WTC11 (cell line): ENCODE measurements around the gene SLC23A2. TPM values are rescaled to one million over a fixed set of nuclear protein-coding genes. Genes with fewer than 3 reads are reported as not detected.

Experiments
- ATAC-seq: fragments of 200-7000 bp; cut with Tn5 transposase; 2 replicates; pipeline ENCODE4 v1.10.0; 2021; ENCODE audit warnings: mild to moderate bottlenecking, moderate library complexity
- CTCF ChIA-PET: fragments of 300-600 bp; sonication (Branson Sonifier 250); formaldehyde crosslinking; loops from one replicate; lab custom pipeline; 2021; ENCODE audit warnings: antibody characterized with exemption; lab: Charles Lee
- POLR2A ChIA-PET: fragments of 350-600 bp; sonication (Branson Sonifier 250); formaldehyde crosslinking; loops from one replicate; lab custom pipeline; 2021; ENCODE audit warnings: antibody characterized with exemption; lab: Charles Lee
- DNase-seq: peaks from one replicate; pipeline ENCODE4 v3.0.0; 2021; ENCODE audit warnings: low spot score
- H3K27ac Mint-ChIP-seq: 2 replicates; pipeline ENCODE4 v1.8.0; 2021; ENCODE audit warnings: mixed read lengths
- H3K27me3 Mint-ChIP-seq: 2 replicates; pipeline ENCODE4 v1.8.0; 2021; ENCODE audit warnings: low read depth, mild to moderate bottlenecking, moderate library complexity, mixed read lengths
- H3K36me3 Mint-ChIP-seq: 2 replicates; pipeline ENCODE4 v1.8.0; 2021; ENCODE audit warnings: mixed read lengths
- H3K4me1 Mint-ChIP-seq: 2 replicates; pipeline ENCODE4 v1.8.0; 2022; ENCODE audit warnings: mixed read lengths
- H3K4me3 Mint-ChIP-seq: 2 replicates; pipeline ENCODE4 v1.8.0; 2021; ENCODE audit warnings: mild to moderate bottlenecking, moderate library complexity, mixed read lengths
- H3K9me3 Mint-ChIP-seq: 2 replicates; pipeline ENCODE4 v1.8.0; 2021; ENCODE audit warnings: mixed read lengths
- CREB1 ChIP-seq: sonication (generic); formaldehyde crosslinking; IDR thresholded peaks from 2 replicates; pipeline ENCODE4 v1.8.0; 2023; ENCODE audit warnings: mild to moderate bottlenecking, missing genetic modification reagents
- ELF4 ChIP-seq: sonication (generic); formaldehyde crosslinking; IDR thresholded peaks from 2 replicates; pipeline ENCODE4 v1.8.1; 2022; ENCODE audit warnings: low read depth, mild to moderate bottlenecking, moderate library complexity, missing genetic modification reagents
- ETV6 ChIP-seq: sonication (generic); formaldehyde crosslinking; IDR thresholded peaks from 2 replicates; pipeline ENCODE4 v1.8.1; 2022; ENCODE audit warnings: mild to moderate bottlenecking, missing genetic modification reagents
- FOXK1 ChIP-seq: sonication (generic); formaldehyde crosslinking; IDR thresholded peaks from 2 replicates; pipeline ENCODE4 v1.8.0; 2022; ENCODE audit warnings: mild to moderate bottlenecking, moderate library complexity, missing genetic modification reagents
- MYBL2 ChIP-seq: sonication (generic); formaldehyde crosslinking; IDR thresholded peaks from 2 replicates; pipeline ENCODE4 v1.8.1; 2023; ENCODE audit warnings: mild to moderate bottlenecking, moderate library complexity, missing genetic modification reagents
- NR3C1 ChIP-seq: sonication (generic); formaldehyde crosslinking; conservative IDR thresholded peaks from 2 replicates; pipeline ENCODE4 v1.8.1; 2023; ENCODE audit warnings: low read depth, mild to moderate bottlenecking, missing genetic modification reagents
- OVOL2 ChIP-seq: fragments of 250-450 bp; sonication (Bioruptor Pico); IDR thresholded peaks from 2 replicates; pipeline ENCODE4 v1.9.0; 2021; ENCODE audit warnings: mild to moderate bottlenecking, borderline replicate concordance
- RELA ChIP-seq: sonication (generic); formaldehyde crosslinking; IDR thresholded peaks from 2 replicates; pipeline ENCODE4 v1.8.1; 2022; ENCODE audit warnings: missing genetic modification reagents, mild to moderate bottlenecking, borderline replicate concordance
- SMAD4 ChIP-seq: sonication (generic); formaldehyde crosslinking; IDR thresholded peaks from 2 replicates; pipeline ENCODE4 v1.8.0; 2022; ENCODE audit warnings: mild to moderate bottlenecking, missing genetic modification reagents
- TEAD4 ChIP-seq: sonication (generic); formaldehyde crosslinking; IDR thresholded peaks from 2 replicates; pipeline ENCODE4 v1.8.0; 2022; ENCODE audit warnings: mild to moderate bottlenecking, missing genetic modification reagents
- TP53 ChIP-seq: sonication (generic); formaldehyde crosslinking; IDR thresholded peaks from 2 replicates; pipeline ENCODE4 v1.8.1; 2023; ENCODE audit warnings: mild to moderate bottlenecking, missing genetic modification reagents
- ZBTB21 ChIP-seq: sonication (generic); formaldehyde crosslinking; IDR thresholded peaks from 2 replicates; pipeline ENCODE4 v1.8.1; 2023; ENCODE audit warnings: mild to moderate bottlenecking, missing genetic modification reagents, borderline replicate concordance
- ZNF219 ChIP-seq: sonication (generic); formaldehyde crosslinking; IDR thresholded peaks from 2 replicates; pipeline ENCODE4 v1.8.0; 2023; ENCODE audit warnings: missing genetic modification reagents, mild to moderate bottlenecking, borderline replicate concordance
- ZNF423 ChIP-seq: fragments of 250-450 bp; sonication (Bioruptor Pico); IDR thresholded peaks from 2 replicates; pipeline ENCODE4 v2.1.2; 2022; ENCODE audit warnings: mild to moderate bottlenecking, moderate library complexity
- ZNF671 ChIP-seq: fragments of 250-450 bp; sonication (Bioruptor Pico); IDR thresholded peaks from 2 replicates; pipeline ENCODE4 v1.8.0; 2021; ENCODE audit warnings: mild to moderate bottlenecking
- total RNA-seq: library from RNA; stranded (reverse); gene quantifications from 3 replicates; pipeline ENCODE4 v1.2.3, GENCODE V29; 2021
- TF ChIP-seq, protein P1 (sequence below): sonication (generic); formaldehyde crosslinking; IDR thresholded peaks from 2 replicates; pipeline ENCODE4 v1.8.0; 2022; ENCODE audit warnings: mild to moderate bottlenecking, missing genetic modification reagents
- TF ChIP-seq, protein P2 (sequence below): sonication (generic); formaldehyde crosslinking; IDR thresholded peaks from 2 replicates; pipeline ENCODE4 v1.8.0; 2023; ENCODE audit warnings: missing genetic modification reagents, mild to moderate bottlenecking, borderline replicate concordance
- TF ChIP-seq, protein P3 (sequence below): sonication (generic); formaldehyde crosslinking; IDR thresholded peaks from 2 replicates; pipeline ENCODE4 v1.8.0; 2023; ENCODE audit warnings: missing genetic modification reagents
- TF ChIP-seq, protein P4 (sequence below): fragments of 250-450 bp; sonication (Bioruptor Pico); conservative IDR thresholded peaks from 2 replicates; pipeline ENCODE4 v1.9.0; 2021; ENCODE audit warnings: mild to moderate bottlenecking
- TF ChIP-seq, protein P5 (sequence below): sonication (generic); formaldehyde crosslinking; IDR thresholded peaks from 2 replicates; pipeline ENCODE4 v1.8.0; 2022; ENCODE audit warnings: mild to moderate bottlenecking, missing genetic modification reagents
- TF ChIP-seq, protein P6 (sequence below): sonication (generic); formaldehyde crosslinking; IDR thresholded peaks from 2 replicates; pipeline ENCODE4 v1.8.1; 2022; ENCODE audit warnings: mild to moderate bottlenecking, missing genetic modification reagents, moderate library complexity, borderline replicate concordance
- TF ChIP-seq, protein P7 (sequence below): sonication (generic); formaldehyde crosslinking; IDR thresholded peaks from 2 replicates; pipeline ENCODE4 v1.8.1; 2023; ENCODE audit warnings: mild to moderate bottlenecking, missing genetic modification reagents
- TF ChIP-seq, protein P8 (sequence below): sonication (generic); formaldehyde crosslinking; IDR thresholded peaks from 2 replicates; pipeline ENCODE4 v1.8.1; 2023; ENCODE audit warnings: mild to moderate bottlenecking, missing genetic modification reagents

Gene SLC23A2
- total RNA-seq, 1 experiment from 2014 or later, result 14.5 TPM

DNA sequence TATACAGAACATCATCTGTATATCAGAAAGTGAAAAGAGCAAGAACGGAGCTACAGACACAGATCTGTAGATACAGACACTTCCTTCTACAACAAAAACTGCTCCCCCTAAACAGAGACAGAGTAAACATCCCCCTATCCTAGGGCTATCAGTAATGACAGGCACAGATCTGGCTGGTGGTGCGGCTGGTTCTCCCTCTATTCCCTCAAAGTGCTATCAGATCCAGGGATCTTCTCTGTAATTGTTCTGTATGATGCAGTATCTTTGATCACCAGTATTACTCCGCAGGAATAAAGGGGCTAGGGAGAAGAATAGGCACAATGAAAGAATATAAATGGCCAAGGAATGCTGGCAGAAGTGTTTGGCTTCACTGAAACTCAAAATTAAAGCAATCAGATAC, 80.7 kb downstream of the SLC23A2 start:
- Mint-ChIP-seq H3K4me1 (peaks cover 38% of the 10 kb centered on the region), H3K4me3 (no peak overlapping the region), H3K9me3 (no peaks in the 10 kb centered on the region)
- ATAC-seq, result no peak
- POLR2A ChIA-PET, result interaction anchor here (0.7 to 1.1 kb wide), 2 partner anchors 9 to 35 kb away, joined by 3 to 4 read pairs; no protein-coding TSS in a partner anchor
- no peak for DNase-seq
- no peak for TF ChIP-seq NR3C1 (CRISPR knock-in tag)
- no peak for TF ChIP-seq ZNF671 (CRISPR knock-in tag)
- TF ChIP-seq, protein P1, sequence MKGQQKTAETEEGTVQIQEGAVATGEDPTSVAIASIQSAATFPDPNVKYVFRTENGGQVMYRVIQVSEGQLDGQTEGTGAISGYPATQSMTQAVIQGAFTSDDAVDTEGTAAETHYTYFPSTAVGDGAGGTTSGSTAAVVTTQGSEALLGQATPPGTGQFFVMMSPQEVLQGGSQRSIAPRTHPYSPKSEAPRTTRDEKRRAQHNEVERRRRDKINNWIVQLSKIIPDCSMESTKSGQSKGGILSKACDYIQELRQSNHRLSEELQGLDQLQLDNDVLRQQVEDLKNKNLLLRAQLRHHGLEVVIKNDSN, result no peak
- TF ChIP-seq, protein P2, sequence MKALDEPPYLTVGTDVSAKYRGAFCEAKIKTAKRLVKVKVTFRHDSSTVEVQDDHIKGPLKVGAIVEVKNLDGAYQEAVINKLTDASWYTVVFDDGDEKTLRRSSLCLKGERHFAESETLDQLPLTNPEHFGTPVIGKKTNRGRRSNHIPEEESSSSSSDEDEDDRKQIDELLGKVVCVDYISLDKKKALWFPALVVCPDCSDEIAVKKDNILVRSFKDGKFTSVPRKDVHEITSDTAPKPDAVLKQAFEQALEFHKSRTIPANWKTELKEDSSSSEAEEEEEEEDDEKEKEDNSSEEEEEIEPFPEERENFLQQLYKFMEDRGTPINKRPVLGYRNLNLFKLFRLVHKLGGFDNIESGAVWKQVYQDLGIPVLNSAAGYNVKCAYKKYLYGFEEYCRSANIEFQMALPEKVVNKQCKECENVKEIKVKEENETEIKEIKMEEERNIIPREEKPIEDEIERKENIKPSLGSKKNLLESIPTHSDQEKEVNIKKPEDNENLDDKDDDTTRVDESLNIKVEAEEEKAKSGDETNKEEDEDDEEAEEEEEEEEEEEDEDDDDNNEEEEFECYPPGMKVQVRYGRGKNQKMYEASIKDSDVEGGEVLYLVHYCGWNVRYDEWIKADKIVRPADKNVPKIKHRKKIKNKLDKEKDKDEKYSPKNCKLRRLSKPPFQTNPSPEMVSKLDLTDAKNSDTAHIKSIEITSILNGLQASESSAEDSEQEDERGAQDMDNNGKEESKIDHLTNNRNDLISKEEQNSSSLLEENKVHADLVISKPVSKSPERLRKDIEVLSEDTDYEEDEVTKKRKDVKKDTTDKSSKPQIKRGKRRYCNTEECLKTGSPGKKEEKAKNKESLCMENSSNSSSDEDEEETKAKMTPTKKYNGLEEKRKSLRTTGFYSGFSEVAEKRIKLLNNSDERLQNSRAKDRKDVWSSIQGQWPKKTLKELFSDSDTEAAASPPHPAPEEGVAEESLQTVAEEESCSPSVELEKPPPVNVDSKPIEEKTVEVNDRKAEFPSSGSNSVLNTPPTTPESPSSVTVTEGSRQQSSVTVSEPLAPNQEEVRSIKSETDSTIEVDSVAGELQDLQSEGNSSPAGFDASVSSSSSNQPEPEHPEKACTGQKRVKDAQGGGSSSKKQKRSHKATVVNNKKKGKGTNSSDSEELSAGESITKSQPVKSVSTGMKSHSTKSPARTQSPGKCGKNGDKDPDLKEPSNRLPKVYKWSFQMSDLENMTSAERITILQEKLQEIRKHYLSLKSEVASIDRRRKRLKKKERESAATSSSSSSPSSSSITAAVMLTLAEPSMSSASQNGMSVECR (CRISPR knock-in tag), result no peak
- TF ChIP-seq, protein P3, sequence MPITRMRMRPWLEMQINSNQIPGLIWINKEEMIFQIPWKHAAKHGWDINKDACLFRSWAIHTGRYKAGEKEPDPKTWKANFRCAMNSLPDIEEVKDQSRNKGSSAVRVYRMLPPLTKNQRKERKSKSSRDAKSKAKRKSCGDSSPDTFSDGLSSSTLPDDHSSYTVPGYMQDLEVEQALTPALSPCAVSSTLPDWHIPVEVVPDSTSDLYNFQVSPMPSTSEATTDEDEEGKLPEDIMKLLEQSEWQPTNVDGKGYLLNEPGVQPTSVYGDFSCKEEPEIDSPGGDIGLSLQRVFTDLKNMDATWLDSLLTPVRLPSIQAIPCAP (CRISPR knock-in tag), result no peak
- no peak for TF ChIP-seq TEAD4 (CRISPR knock-in tag)
- TF ChIP-seq, protein P4, sequence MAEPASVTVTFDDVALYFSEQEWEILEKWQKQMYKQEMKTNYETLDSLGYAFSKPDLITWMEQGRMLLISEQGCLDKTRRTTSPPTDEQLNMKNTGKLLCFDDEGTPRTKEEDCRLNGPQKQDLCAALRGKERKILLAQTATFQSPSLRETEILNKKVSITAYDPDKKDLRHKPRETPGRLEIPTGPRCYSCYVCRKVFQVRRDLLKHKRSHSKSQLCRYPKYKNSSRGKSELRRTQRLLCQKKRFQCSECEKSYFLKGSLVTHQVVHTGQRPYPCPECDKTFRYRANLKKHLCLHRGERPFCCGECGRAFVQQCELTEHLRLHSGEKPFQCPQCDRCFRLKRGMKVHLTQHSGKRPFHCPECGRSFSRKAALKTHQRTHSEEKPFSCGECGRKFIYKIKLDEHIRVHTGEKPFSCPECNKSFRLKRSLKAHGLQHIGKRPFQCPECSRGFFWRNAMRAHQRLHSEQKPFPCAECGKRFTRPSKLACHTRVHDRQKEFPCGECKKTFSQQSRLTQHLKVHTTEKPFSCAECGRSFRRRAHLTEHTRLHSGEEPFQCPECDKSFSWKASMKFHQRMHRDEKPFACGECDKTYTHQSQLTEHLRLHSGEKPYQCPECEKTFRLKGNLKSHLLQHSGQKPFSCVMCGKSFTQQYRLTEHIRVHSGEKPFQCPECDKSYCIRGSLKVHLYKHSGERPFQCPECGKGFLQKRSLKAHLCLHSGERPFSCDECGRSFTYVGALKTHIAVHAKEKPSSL (CRISPR knock-in tag), result no peak
- TF ChIP-seq ELF4 (CRISPR knock-in tag), result no peak
- TF ChIP-seq MYBL2 (CRISPR knock-in tag), result no peak
- no peak for TF ChIP-seq ZNF423 (CRISPR knock-in tag)
- TF ChIP-seq, protein P5, sequence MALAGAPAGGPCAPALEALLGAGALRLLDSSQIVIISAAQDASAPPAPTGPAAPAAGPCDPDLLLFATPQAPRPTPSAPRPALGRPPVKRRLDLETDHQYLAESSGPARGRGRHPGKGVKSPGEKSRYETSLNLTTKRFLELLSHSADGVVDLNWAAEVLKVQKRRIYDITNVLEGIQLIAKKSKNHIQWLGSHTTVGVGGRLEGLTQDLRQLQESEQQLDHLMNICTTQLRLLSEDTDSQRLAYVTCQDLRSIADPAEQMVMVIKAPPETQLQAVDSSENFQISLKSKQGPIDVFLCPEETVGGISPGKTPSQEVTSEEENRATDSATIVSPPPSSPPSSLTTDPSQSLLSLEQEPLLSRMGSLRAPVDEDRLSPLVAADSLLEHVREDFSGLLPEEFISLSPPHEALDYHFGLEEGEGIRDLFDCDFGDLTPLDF (CRISPR knock-in tag), result no peak
- TF ChIP-seq RELA, result no peak
- TF ChIP-seq OVOL2 (CRISPR knock-in tag), result no peak
- no peak for TF ChIP-seq ZBTB21 (CRISPR knock-in tag)
- TF ChIP-seq, all 79 proteins: peak for 0
- Mint-ChIP-seq H3K27ac (no peak overlapping the region), H3K36me3 (no peaks in the 10 kb centered on the region), H3K27me3 (no peaks in the 10 kb centered on the region)
- CTCF ChIA-PET, result interaction anchor here (0.6 to 0.9 kb wide), 3 partner anchors 24 to 929 kb away, joined by 3 to 6 read pairs (median 4); no protein-coding TSS in a partner anchor

DNA sequence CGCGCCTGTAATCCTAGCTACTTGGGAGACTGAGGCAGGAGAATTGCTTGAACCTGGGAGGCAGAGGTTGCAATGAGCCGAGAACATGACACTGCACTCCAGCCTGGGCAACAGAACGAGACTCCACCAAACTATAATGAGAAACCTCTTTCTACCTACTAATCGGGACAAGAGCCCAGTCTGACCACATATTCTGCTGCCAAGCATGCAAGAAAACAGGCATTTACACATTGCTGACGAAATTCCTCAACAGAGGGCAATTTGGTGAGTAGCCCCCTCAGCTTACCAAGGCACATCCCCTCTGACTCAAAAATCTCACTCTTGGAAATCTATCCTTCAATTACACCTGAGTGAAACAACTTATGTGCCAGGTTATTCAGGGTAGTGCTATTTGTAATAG, 81.2 kb downstream of the SLC23A2 start:
- ATAC-seq (no peak), DNase-seq (no peak)
- POLR2A ChIA-PET, result no interaction called here
- Mint-ChIP-seq H3K27ac (no peak overlapping the region), H3K27me3 (no peaks in the 10 kb centered on the region), H3K9me3 (no peaks in the 10 kb centered on the region), H3K4me3 (no peak overlapping the region), H3K36me3 (no peaks in the 10 kb centered on the region), H3K4me1 (peaks cover 34% of the 10 kb centered on the region)
- CTCF ChIA-PET, result no interaction called here
- TF ChIP-seq, protein P6, sequence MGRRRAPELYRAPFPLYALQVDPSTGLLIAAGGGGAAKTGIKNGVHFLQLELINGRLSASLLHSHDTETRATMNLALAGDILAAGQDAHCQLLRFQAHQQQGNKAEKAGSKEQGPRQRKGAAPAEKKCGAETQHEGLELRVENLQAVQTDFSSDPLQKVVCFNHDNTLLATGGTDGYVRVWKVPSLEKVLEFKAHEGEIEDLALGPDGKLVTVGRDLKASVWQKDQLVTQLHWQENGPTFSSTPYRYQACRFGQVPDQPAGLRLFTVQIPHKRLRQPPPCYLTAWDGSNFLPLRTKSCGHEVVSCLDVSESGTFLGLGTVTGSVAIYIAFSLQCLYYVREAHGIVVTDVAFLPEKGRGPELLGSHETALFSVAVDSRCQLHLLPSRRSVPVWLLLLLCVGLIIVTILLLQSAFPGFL (CRISPR knock-in tag), result no peak
- no peak for TF ChIP-seq FOXK1 (CRISPR knock-in tag)
- TF ChIP-seq, protein P7, sequence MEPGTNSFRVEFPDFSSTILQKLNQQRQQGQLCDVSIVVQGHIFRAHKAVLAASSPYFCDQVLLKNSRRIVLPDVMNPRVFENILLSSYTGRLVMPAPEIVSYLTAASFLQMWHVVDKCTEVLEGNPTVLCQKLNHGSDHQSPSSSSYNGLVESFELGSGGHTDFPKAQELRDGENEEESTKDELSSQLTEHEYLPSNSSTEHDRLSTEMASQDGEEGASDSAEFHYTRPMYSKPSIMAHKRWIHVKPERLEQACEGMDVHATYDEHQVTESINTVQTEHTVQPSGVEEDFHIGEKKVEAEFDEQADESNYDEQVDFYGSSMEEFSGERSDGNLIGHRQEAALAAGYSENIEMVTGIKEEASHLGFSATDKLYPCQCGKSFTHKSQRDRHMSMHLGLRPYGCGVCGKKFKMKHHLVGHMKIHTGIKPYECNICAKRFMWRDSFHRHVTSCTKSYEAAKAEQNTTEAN (CRISPR knock-in tag), result no peak
- TF ChIP-seq CREB1, result no peak
- TF ChIP-seq SMAD4, result no peak
- TF ChIP-seq ETV6 (CRISPR knock-in tag), result no peak
- TF ChIP-seq ZNF219 (CRISPR knock-in tag), result no peak
- TF ChIP-seq, protein P8, sequence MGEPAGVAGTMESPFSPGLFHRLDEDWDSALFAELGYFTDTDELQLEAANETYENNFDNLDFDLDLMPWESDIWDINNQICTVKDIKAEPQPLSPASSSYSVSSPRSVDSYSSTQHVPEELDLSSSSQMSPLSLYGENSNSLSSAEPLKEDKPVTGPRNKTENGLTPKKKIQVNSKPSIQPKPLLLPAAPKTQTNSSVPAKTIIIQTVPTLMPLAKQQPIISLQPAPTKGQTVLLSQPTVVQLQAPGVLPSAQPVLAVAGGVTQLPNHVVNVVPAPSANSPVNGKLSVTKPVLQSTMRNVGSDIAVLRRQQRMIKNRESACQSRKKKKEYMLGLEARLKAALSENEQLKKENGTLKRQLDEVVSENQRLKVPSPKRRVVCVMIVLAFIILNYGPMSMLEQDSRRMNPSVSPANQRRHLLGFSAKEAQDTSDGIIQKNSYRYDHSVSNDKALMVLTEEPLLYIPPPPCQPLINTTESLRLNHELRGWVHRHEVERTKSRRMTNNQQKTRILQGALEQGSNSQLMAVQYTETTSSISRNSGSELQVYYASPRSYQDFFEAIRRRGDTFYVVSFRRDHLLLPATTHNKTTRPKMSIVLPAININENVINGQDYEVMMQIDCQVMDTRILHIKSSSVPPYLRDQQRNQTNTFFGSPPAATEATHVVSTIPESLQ (CRISPR knock-in tag), result no peak
- TF ChIP-seq TP53 (CRISPR knock-in tag), result no peak
